RWPE2 (cell line): ENCODE measurements around the gene FOXP2.
"Not testable (repeated sequence)": the region's sequence is repeated elsewhere in the genome, so short reads cannot be mapped to it uniquely, and the experiment has no call there.

Source experiments
- ATAC-seq: fragments of 200-7000 bp; cut with Tn5 transposase; 3 replicates; pipeline ENCODE4 v1.9.1; 2021; ENCODE audit warnings: low read depth
- DNase-seq: peaks from one replicate; pipeline ENCODE4 v3.0.0-alpha.2; 2020; ENCODE audit warnings: low spot score
- H3K27ac ChIP-seq: fragments of 450-650 bp; 2 replicates; pipeline ENCODE4 v1.5.1; 2017; ENCODE audit warnings: mild to moderate bottlenecking; ENCODE audit not compliant: poor library complexity, severe bottlenecking
- H3K27me3 ChIP-seq: fragments of 250-450 bp; sonication (Bioruptor Pico); 2 replicates; pipeline ENCODE4 v1.5.1; 2021; ENCODE audit warnings: mild to moderate bottlenecking, moderate library complexity; ENCODE audit not compliant: insufficient read depth, poor library complexity, severe bottlenecking
- H3K36me3 ChIP-seq: fragments of 250-450 bp; sonication (Bioruptor Pico); 2 replicates; pipeline ENCODE4 v1.5.1; 2020; ENCODE audit warnings: low read depth, mild to moderate bottlenecking, moderate library complexity
- H3K4me1 ChIP-seq: fragments of 250-450 bp; sonication (Bioruptor Pico); 2 replicates; pipeline ENCODE4 v1.5.1; 2021; ENCODE audit warnings: mild to moderate bottlenecking, moderate library complexity; ENCODE audit not compliant: insufficient read depth, poor library complexity, severe bottlenecking
- H3K4me3 ChIP-seq: fragments of 250-450 bp; sonication (Bioruptor Pico); 2 replicates; pipeline ENCODE4 v1.5.1; 2021; ENCODE audit warnings: mild to moderate bottlenecking, moderate library complexity; ENCODE audit not compliant: severe bottlenecking
- H3K9me3 ChIP-seq: fragments of 250-450 bp; sonication (Bioruptor Pico); 2 replicates; pipeline ENCODE4 v1.5.1; 2021; ENCODE audit warnings: mild to moderate bottlenecking, moderate library complexity; ENCODE audit not compliant: severe bottlenecking
- TF ChIP-seq, protein P1 (sequence below): fragments of 450-650 bp; IDR thresholded peaks from one replicate; pipeline ENCODE4 v1.5.1; 2017; ENCODE audit warnings: mild to moderate bottlenecking, moderate library complexity; ENCODE audit not compliant: poor library complexity, severe bottlenecking

The FOXP2 gene

DNA sequence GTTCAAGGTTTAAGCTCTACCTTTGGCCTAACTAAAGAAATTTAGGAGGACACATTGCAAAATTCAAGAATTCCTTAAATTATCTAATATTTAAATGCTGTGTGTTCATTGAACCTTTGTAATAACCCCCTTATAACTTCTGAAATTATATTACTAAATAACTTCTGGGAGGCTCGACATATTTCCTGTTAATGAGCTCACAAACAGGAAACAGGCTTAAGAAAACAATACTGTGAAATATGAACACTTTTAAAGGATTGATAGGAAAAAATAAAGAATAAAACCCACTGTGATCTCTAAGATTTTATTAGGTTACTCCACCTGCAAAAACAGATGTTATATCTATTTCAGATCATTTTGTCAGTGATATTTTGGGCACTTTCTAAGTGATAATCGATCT lies 74.1 kb downstream of the FOXP2 start:
- no peaks in the 10 kb centered on the region for H3K4me1 ChIP-seq

DNA sequence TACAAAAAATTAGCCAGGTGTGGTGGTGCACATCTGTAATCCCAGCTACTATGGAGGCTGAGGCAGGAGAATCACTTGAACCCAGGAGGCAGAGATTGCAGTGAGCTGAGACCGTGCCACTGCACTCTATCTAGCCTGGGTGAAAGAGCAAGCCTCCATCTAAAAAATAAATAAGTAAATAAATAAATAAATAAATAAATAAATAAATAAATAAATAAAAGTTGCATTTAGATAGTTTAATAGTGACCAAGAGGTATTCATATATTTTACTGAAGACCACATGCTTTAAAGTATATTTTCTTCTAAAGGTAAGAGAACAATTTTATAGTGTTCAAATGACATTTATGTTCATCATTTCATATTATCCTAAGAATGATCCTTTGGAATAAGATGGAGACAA lies 82.9 kb downstream of the FOXP2 start:
- H3K4me3 ChIP-seq, DNase-seq, H3K4me1 ChIP-seq, H3K27ac ChIP-seq, H3K27me3 ChIP-seq, H3K9me3 ChIP-seq, H3K36me3 ChIP-seq, ATAC-seq: not testable (repeated sequence)

More for the DNA sequence above, 74.1 kb downstream of the FOXP2 start:
- Histone ChIP-seq H3K27ac (no peak overlapping the region), H3K9me3 (peaks cover 2% of the 10 kb centered on the region), H3K4me3 (no peak overlapping the region), H3K36me3 (no peaks in the 10 kb centered on the region), H3K27me3 (no peaks in the 10 kb centered on the region)
- ATAC-seq, result no peak
- DNase-seq, result no peak
- TF ChIP-seq, protein P1, sequence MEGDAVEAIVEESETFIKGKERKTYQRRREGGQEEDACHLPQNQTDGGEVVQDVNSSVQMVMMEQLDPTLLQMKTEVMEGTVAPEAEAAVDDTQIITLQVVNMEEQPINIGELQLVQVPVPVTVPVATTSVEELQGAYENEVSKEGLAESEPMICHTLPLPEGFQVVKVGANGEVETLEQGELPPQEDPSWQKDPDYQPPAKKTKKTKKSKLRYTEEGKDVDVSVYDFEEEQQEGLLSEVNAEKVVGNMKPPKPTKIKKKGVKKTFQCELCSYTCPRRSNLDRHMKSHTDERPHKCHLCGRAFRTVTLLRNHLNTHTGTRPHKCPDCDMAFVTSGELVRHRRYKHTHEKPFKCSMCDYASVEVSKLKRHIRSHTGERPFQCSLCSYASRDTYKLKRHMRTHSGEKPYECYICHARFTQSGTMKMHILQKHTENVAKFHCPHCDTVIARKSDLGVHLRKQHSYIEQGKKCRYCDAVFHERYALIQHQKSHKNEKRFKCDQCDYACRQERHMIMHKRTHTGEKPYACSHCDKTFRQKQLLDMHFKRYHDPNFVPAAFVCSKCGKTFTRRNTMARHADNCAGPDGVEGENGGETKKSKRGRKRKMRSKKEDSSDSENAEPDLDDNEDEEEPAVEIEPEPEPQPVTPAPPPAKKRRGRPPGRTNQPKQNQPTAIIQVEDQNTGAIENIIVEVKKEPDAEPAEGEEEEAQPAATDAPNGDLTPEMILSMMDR, result no peak

DNA sequence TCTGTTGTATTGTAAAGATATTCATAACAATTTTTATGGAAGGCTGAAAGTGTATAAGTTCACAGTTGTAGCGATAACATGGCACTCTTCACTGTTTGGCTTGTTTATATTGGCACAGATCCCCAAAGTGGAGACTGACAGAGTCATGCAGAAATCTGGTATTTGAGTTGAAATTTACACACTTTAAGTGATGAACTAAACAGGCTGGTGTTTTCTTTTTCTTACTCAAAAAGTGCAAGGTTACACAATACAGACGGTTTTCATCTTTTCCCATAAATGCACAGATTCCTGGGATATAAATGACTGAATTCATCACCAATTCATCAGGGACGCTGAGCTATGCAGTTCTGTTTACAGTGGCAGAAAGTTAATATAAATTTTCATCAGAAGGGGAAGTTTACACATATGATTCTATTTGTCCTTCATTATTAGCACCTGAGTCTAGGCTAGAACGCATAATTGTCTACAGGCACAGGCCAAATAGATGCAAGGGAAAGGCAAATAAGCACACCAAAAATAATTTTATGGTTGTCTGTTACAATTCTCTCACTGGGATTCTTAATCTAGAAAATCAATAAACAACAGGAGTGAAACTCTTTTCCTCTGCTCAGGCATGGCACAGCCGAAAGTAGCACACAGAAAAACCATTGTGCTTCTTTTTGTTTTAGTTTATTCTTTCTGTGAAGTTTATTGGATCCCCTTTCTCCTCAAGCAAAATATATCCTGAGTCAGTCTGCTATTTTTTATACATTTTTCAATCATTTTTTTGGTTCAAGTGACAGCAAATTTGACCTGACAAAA lies 88.0 kb downstream of the FOXP2 start:
- TF ChIP-seq, protein P1, result no peak
- no peaks in the 10 kb centered on the region for H3K4me1 ChIP-seq
- H3K36me3 ChIP-seq, result no peaks in the 10 kb centered on the region
- H3K4me3 ChIP-seq, result no peak overlapping the region
- H3K27ac ChIP-seq, result no peak overlapping the region
- no peak for ATAC-seq
- DNase-seq, result no peak
- no peaks in the 10 kb centered on the region for H3K9me3 ChIP-seq
- peaks cover 2% of the 10 kb centered on the region for H3K27me3 ChIP-seq

DNA sequence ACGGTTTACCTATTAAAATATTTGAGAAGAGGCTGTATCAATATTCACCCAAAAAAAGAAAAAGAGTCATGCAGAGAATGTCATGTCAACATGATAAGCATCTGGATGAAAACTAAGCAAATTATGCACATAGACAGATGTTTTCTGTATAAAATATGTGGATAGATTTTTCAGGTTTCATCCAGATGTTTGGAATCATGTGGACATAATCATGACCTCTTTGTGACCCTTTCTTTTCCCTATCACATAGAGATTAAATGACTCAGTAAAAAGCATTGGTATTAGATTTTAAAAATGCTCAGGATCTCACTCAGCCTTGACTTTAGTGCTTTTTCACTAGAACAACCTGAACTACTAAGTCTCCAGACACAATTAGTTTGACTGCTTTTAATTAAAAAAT lies 90.0 kb downstream of the FOXP2 start:
- TF ChIP-seq, protein P1, result no peak
- ATAC-seq (no peak), DNase-seq (no peak)
- Histone ChIP-seq H3K27ac (no peak overlapping the region), H3K36me3 (no peaks in the 10 kb centered on the region), H3K9me3 (no peaks in the 10 kb centered on the region), H3K4me1 (no peaks in the 10 kb centered on the region), H3K4me3 (no peak overlapping the region), H3K27me3 (peaks cover 2% of the 10 kb centered on the region)

DNA sequence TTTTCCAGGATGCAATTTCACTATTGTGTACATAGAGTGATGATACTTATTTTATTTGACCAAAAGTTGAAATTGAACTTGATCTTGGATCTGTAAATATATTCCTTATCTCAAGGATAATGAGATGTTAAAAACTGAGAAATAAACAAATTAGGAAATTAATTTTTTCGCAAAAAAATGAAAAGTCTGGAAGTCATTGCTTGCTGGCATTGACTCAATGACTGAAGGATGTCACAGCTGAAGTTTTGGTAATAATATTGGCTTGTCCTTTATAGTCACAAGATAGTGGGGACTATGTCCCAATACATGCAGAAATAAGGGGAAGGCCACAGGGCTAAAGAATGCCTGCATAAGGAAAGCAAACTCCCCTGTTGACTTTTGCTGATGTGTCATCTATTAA lies 92.8 kb downstream of the FOXP2 start:
- ATAC-seq (no peak), DNase-seq (no peak)
- no peaks in the 10 kb centered on the region for H3K36me3 ChIP-seq
- H3K27me3 ChIP-seq, result no peaks in the 10 kb centered on the region
- H3K4me1 ChIP-seq, result no peaks in the 10 kb centered on the region
- TF ChIP-seq, protein P1, result no peak
- H3K27ac ChIP-seq, result no peak overlapping the region
- H3K4me3 ChIP-seq, result no peak overlapping the region
- no peaks in the 10 kb centered on the region for H3K9me3 ChIP-seq
